ENCODE measurements around the gene ARHGEF37.

GRCh38 chr5:149681922-149682321 lies 100.6 kb downstream of the ARHGEF37 start:
- TF ChIP-seq CTCF (IDR thresholded peaks at IDR 0.05; ENCODE audit: low read depth, low read length, missing input control), result no peak
- no peak for TF ChIP-seq SP1 (IDR thresholded peaks at IDR 0.05)
- TF ChIP-seq HNF4A (conservative IDR thresholded peaks at IDR 0.05), result no peak
- no peak for TF ChIP-seq REST (IDR thresholded peaks at IDR 0.05)
- no peak for TF ChIP-seq GABPA (IDR thresholded peaks at IDR 0.05 in 1 of 2, conservative IDR thresholded peaks at IDR 0.05 in 1 of 2)

Measured in liver (tissue), 3 donors.